Measurements from ENCODE around the gene PDLIM5. TPM values are rescaled to one million over a fixed set of nuclear protein-coding genes. Genes with fewer than 3 reads are reported as not detected.

The PDLIM5 gene
- total RNA-seq, 2 experiments from 2014 or later, result 6.3 to 12.6 TPM

DNA sequence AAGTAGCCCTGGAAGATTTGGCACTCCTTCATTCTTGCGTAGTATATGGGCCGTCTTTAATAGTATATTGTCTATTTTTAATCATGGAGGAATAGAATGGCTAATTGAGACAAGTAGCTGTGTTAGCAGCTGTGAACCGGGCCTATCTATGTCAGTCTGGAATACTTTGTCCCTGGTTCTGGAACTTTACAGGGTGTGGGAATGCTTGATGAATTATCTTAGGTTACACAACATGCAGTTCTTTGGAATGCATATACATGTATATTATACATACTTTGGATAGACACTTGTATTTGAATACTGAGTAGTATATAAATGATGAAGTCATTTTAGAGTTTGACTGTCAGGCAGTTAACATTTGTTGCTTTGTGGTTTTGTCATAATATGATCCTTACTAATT, 37.4 kb downstream of the PDLIM5 start:
- DNase-seq (ENCODE audit: low spot score), result no peak

DNA sequence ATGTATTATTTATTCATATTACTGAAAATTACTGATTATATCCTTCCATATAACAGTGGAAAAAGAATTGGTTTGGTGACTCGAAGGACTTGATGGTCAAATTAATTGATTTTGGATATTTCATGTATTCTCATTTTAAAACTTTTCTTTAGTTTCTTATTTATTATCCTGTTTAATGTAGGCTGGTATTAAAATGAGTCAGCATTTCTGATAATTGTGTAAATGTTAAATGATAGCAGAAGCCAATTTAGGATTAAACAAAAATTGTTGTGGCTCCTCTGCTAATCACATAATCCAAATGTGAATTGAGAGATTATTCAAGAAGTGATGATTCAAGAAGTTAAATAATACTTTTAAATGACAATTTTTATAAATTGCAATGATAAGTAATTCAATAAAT, 38.7 kb downstream of the PDLIM5 start:
- H3K79me2 ChIP-seq (ENCODE audit: insufficient read depth, low read depth, low read length), result no peaks in the 10 kb centered on the region
- no peaks in the 10 kb centered on the region for H3K36me3 ChIP-seq (ENCODE audit: insufficient read depth, low read length)

More for the DNA sequence above, 37.4 kb downstream of the PDLIM5 start:
- Histone ChIP-seq H3K27ac (ENCODE audit: low read depth, low read length, poor library complexity, severe bottlenecking) (no peak overlapping the region), H3K4me2 (ENCODE audit: low read length) (no peak overlapping the region), H3K36me3 (ENCODE audit: insufficient read depth, low read length) (no peaks in the 10 kb centered on the region), H3K79me2 (ENCODE audit: insufficient read depth, low read depth, low read length) (no peaks in the 10 kb centered on the region), H3K9me3 (ENCODE audit: low read length) (no peaks in the 10 kb centered on the region), H3K9me2 (ENCODE audit: insufficient read depth, low read length) (no peaks in the 10 kb centered on the region), H4K20me1 (ENCODE audit: insufficient read depth, low read length) (no peaks in the 10 kb centered on the region; the same call in 1 of the 2 replicates), H2AFZ (ENCODE audit: low read length) (no peak overlapping the region), H3K4me1 (ENCODE audit: insufficient read depth, low read length, poor library complexity, severe bottlenecking) (no peaks in the 10 kb centered on the region), H3K4me3 (ENCODE audit: low read depth, low read length, poor library complexity, severe bottlenecking) (no peak overlapping the region)
- intact Hi-C loops (cut with micrococcal nuclease; ENCODE audit: unreplicated experiment), result no loop called here
- BruUV-seq (replicated peaks), result no TSS peak
- TF ChIP-seq, protein P1, sequence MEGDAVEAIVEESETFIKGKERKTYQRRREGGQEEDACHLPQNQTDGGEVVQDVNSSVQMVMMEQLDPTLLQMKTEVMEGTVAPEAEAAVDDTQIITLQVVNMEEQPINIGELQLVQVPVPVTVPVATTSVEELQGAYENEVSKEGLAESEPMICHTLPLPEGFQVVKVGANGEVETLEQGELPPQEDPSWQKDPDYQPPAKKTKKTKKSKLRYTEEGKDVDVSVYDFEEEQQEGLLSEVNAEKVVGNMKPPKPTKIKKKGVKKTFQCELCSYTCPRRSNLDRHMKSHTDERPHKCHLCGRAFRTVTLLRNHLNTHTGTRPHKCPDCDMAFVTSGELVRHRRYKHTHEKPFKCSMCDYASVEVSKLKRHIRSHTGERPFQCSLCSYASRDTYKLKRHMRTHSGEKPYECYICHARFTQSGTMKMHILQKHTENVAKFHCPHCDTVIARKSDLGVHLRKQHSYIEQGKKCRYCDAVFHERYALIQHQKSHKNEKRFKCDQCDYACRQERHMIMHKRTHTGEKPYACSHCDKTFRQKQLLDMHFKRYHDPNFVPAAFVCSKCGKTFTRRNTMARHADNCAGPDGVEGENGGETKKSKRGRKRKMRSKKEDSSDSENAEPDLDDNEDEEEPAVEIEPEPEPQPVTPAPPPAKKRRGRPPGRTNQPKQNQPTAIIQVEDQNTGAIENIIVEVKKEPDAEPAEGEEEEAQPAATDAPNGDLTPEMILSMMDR (conservative IDR thresholded peaks at IDR 0.05; ENCODE audit: low read length), result no peak
- TF ChIP-seq EZH2phosphoT487 (IDR thresholded peaks at IDR 0.05; ENCODE audit: borderline replicate concordance, low read depth, low read length), result no peak
- CTCF ChIA-PET (ENCODE audit: unreplicated experiment), result no interaction called here
- POLR2A ChIA-PET, result no interaction called here

DNA sequence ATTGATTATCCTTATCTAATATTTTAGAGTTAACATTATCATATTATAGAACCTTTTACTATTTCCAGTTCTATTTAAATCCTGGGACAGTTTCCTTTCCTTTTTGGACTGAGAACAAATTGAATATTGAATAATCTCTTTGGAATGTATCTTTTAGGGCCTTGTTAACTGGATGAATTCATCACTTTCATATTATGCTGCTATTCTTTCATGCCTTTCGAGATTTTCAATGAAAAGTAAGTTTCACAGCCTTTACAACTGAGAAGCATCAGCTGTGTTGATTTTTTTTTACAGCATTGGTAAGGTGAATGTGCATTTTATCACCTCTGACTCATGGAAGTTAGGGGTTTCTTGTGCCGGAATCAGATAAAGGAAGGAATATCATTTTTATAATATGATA, 39.6 kb downstream of the PDLIM5 start:
- intact Hi-C loops (cut with micrococcal nuclease; ENCODE audit: unreplicated experiment), result no loop called here
- no peak overlapping the region for H3K4me2 ChIP-seq (ENCODE audit: low read length)
- no peaks in the 10 kb centered on the region for H3K4me1 ChIP-seq (ENCODE audit: insufficient read depth, low read length, poor library complexity, severe bottlenecking)
- no peaks in the 10 kb centered on the region for H3K9me3 ChIP-seq (ENCODE audit: low read length)
- no peak overlapping the region for H3K27ac ChIP-seq (ENCODE audit: low read depth, low read length, poor library complexity, severe bottlenecking)
- POLR2A ChIA-PET, result interaction anchor here (0.7 kb wide), 1 partner anchor 307 kb away, joined by 3 read pairs; no protein-coding TSS in a partner anchor
- no peak overlapping the region for H2AFZ ChIP-seq (ENCODE audit: low read length)
- TF ChIP-seq, protein P1 (conservative IDR thresholded peaks at IDR 0.05; ENCODE audit: low read length), result no peak
- TF ChIP-seq EZH2phosphoT487 (IDR thresholded peaks at IDR 0.05; ENCODE audit: borderline replicate concordance, low read depth, low read length), result no peak
- H3K4me3 ChIP-seq (ENCODE audit: low read depth, low read length, poor library complexity, severe bottlenecking), result no peak overlapping the region
- H3K9me2 ChIP-seq (ENCODE audit: insufficient read depth, low read length), result no peaks in the 10 kb centered on the region
- CTCF ChIA-PET (ENCODE audit: unreplicated experiment), result no interaction called here
- DNase-seq (ENCODE audit: low spot score), result no peak
- BruUV-seq (replicated peaks), result no TSS peak
- no peaks in the 10 kb centered on the region; the same call in 1 of the 2 replicates for H4K20me1 ChIP-seq (ENCODE audit: insufficient read depth, low read length)
- H3K79me2 ChIP-seq (ENCODE audit: insufficient read depth, low read depth, low read length), result no peaks in the 10 kb centered on the region
- H3K36me3 ChIP-seq (ENCODE audit: insufficient read depth, low read length), result no peaks in the 10 kb centered on the region

More for the DNA sequence above, 38.7 kb downstream of the PDLIM5 start:
- H3K4me1 ChIP-seq (ENCODE audit: insufficient read depth, low read length, poor library complexity, severe bottlenecking), result no peaks in the 10 kb centered on the region
- no peak overlapping the region for H3K4me3 ChIP-seq (ENCODE audit: low read depth, low read length, poor library complexity, severe bottlenecking)
- no TSS peak for BruUV-seq (replicated peaks)
- H3K4me2 ChIP-seq (ENCODE audit: low read length), result no peak overlapping the region
- H3K9me2 ChIP-seq (ENCODE audit: insufficient read depth, low read length), result no peaks in the 10 kb centered on the region
- CTCF ChIA-PET (ENCODE audit: unreplicated experiment), result no interaction called here
- no peak for DNase-seq (ENCODE audit: low spot score)
- intact Hi-C loops (cut with micrococcal nuclease; ENCODE audit: unreplicated experiment), result no loop called here
- no peaks in the 10 kb centered on the region; the same call in 1 of the 2 replicates for H4K20me1 ChIP-seq (ENCODE audit: insufficient read depth, low read length)
- TF ChIP-seq EZH2phosphoT487 (IDR thresholded peaks at IDR 0.05; ENCODE audit: borderline replicate concordance, low read depth, low read length), result no peak
- TF ChIP-seq, protein P1 (conservative IDR thresholded peaks at IDR 0.05; ENCODE audit: low read length), result no peak
- POLR2A ChIA-PET, result no interaction called here
- no peak overlapping the region for H3K27ac ChIP-seq (ENCODE audit: low read depth, low read length, poor library complexity, severe bottlenecking)
- no peak overlapping the region for H2AFZ ChIP-seq (ENCODE audit: low read length)
- no peaks in the 10 kb centered on the region for H3K9me3 ChIP-seq (ENCODE audit: low read length)
